Hair follicle dermal papilla cell (primary cell): ENCODE data around the gene SEMG2. TPM values are rescaled to one million over a fixed set of nuclear protein-coding genes. Genes with fewer than 3 reads are reported as not detected.

Experiments
- total RNA-seq: library from RNA; depleted of rRNA; stranded (reverse); fragments of >200 nt; gene quantifications from 2 replicates; pipeline ENCODE4 v1.2.3, GENCODE V29; 2012

Gene SEMG2
- not detected in 2 replicates for total RNA-seq

GRCh38 chr20:45221076-45221475 is at the start of gene SEMG2:
Gene SEMG2, plus strand, starts transcription at chr20:45221373. Its CDS starts 17 bp downstream, at chr20:45221390.

DNA sequence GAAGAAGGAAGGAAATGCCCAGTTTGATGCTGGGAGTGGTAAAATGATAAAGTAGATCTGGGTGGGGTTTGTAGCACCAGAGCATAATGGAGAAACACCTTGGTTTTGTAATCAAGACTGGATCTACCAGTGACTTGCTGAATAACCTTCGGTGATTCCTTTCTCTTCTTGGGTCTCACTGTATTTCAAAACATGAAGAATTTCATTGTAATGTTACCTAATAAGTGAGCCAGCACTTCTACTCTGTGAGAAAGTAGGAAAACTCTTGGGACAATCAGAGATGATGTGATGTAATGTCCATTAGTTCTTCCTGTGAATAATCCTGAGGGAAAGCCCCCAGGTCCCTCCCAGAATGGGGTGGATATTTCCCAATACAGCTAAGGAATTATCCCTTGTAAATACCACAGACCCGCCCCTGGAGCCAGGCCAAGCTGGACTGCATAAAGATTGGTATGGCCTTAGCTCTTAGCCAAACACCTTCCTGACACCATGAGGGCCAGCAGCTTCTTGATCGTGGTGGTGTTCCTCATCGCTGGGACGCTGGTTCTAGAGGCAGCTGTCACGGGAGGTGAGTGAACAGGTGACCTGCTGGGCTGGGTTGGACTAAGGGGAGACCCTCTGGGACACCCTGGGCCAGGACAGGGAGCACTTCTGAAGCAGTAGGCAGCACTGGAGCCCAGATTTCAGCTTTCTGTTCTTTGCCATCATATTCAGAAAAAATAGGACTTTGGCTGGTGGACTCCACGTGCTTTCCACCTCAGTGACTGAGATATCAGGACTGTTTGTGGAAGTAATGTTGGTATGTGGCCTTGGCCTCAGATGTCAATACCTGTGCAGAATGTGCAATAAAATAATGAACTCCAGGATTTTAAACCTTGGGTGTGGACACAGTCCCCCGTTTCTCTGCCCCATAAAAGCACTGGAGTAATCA is 46.5 kb upstream of the SEMG2 start, which contains the start of gene PI3:
Gene PI3 (plus strand): TSS at position 469 of the 931 bp plus-strand sequence. CDS start 21 bp downstream, at position 490.

DNA sequence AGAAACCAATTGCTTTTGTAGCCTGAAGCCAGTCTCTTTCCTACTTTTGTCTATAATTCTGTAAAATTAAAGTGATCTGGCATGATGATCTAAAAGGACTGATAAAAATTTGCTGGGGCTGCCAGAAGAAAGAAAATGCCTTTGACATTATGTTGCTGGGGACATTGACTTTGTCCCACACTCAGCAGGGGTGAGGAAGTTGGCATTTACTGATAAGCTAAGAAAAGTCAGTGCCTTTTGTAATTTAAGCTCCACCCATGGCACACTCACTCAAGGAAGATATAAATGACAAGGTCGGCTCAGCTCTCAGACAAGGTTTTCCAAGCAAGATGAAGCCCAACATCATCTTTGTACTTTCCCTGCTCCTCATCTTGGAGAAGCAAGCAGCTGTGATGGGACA is 14.4 kb upstream of the SEMG2 start, which contains the start of gene SEMG1:
Gene SEMG1 (plus strand): TSS at position 309 of the 400 bp plus-strand sequence. CDS start 21 bp downstream, at position 330.

DNA sequence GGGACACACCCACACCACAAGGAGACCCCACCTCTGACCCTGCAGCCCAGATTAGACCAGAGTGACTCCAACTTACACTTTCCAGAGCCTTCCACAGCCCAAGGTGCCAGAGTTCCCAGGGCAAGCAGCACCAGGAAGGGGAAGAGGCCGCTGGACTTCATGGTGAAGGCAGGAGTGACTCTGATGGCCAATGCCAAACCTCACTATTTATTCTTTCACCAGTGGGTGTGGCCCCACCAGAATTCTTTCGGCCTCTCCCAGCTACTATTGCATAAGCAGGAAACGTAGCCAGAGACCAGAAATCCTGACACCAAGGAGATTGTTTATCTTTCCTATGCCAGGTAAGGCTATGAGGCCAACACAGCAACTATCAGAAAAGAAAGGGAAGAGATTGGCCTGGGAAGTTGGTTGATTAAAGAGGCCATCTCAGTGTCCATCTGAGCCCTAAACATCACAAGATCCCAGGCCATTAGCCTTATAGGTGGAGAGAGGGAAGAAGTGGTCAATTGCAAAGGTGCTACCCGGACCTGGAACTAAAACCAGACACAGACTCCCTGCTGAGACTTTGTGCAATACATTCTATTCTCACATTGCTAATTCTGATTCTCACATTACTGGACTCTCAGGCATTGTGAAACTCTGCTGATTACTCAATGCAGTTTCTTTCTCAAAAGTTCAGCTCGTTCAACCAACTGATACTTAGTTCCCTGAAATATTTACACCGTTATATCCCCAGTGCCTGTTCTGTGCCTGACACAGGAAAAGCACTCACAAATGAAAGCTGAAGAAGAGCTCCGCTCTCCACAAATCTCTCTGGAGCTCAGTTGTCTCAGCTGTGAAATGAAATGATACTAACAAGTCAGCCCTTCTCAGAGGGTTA is 33.5 kb downstream of the SEMG2 start, which contains the start of gene SLPI:
Gene SLPI (minus strand): TSS at position 182 of the 880 bp plus-strand sequence. CDS start 21 bp downstream, at position 161.

Other genes starting within 250 kb of the SEMG2 start
- 5.3 and 5.5 TPM in 2 replicates for gene KCNS1, start 120.2 kb upstream of the SEMG2 start, total RNA-seq
- gene WFDC5, start 106.2 kb upstream of the SEMG2 start, total RNA-seq = not detected in 2 replicates
- gene WFDC12, start 96.9 kb upstream of the SEMG2 start, total RNA-seq = not detected in 2 replicates
- not detected in 2 replicates for gene PI3, start 46.5 kb upstream of the SEMG2 start, total RNA-seq
- not detected in 2 replicates for gene SEMG1, start 14.3 kb upstream of the SEMG2 start, total RNA-seq
- not detected in 2 replicates for gene SLPI, start 33.2 kb downstream of the SEMG2 start, total RNA-seq
- not detected in 2 replicates for gene RBPJL, start 85.5 kb downstream of the SEMG2 start, total RNA-seq
- not detected in 2 replicates for gene MATN4, start 86.9 kb downstream of the SEMG2 start, total RNA-seq
- 170 and 210 TPM in 2 replicates for gene SDC4, start 127.1 kb downstream of the SEMG2 start, total RNA-seq
- 32.5 and 33.3 TPM in 2 replicates for gene SYS1, start 141.8 kb downstream of the SEMG2 start, total RNA-seq
- not detected in 2 replicates for gene TP53TG5, start 157.0 kb downstream of the SEMG2 start, total RNA-seq
- 3.9 and 10.2 TPM in 2 replicates for gene DBNDD2, start 186.9 kb downstream of the SEMG2 start, total RNA-seq
- 51.0 and 63.4 TPM in 2 replicates for gene PIGT, start 194.8 kb downstream of the SEMG2 start, total RNA-seq
- not detected in 2 replicates for gene WFDC2, start 248.4 kb downstream of the SEMG2 start, total RNA-seq